GM12801 (cell line): ENCODE results near the gene DENND10.

Experiments
- CTCF ChIP-seq: IDR thresholded peaks from one replicate; pipeline ENCODE4 v1.5.1; 2011; ENCODE audit warnings: control low read depth; ENCODE audit not compliant: insufficient read length; ENCODE audit errors: extremely low read depth

The DENND10 gene

GRCh38 chr10:119176166-119176565, 72.3 kb downstream of the DENND10 start:
- no peak for TF ChIP-seq CTCF

GRCh38 chr10:119177708-119178371, 73.9 kb downstream of the DENND10 start:
- no peak for TF ChIP-seq CTCF

GRCh38 chr10:119178372-119179119, 74.6 kb downstream of the DENND10 start, which contains the start of gene PRDX3:
PRDX3 (minus strand) TSS chr10:119178812; CDS start chr10:119178790, 22 bp downstream.
- TF ChIP-seq CTCF, result no peak

GRCh38 chr10:119183664-119184412, 79.9 kb downstream of the DENND10 start:
- no peak for TF ChIP-seq CTCF
